ENCODE measurements around the gene SGMS2. TPM values are rescaled to one million over a fixed set of nuclear protein-coding genes. Genes with fewer than 3 reads are reported as not detected.

Gene SGMS2
- total and polyA plus RNA-seq, 4 donors, result 10.0 to 124 (median 46.4) TPM

DNA sequence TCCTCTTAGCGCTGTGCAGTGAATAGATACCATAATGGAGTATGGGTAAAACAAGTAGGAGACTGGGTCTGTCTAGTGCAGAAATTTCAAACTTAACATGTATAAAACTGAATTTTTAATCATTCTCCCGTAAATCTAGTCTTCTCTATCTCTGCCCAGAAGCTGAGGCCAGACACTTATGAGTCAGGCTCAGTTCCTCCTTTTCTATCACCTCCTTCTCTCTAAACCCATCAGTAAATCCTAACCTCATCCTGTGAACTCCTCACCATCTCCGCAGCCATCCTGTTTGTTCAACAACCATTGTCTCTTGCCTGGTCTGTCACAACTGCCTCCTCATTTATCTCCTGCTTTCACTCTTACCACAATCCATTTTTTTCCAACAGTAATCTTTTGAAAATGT, 19.8 kb upstream of the SGMS2 start:
- no peaks in the 10 kb centered on the region for H3K36me3 ChIP-seq (ENCODE audit: control insufficient read depth in 4 of 4, insufficient read depth in 4 of 4, low read length in 4 of 4)
- 65 to 81% methylated on average over 3 of the region's 3 CpGs for WGBS, 2 donors
- H3K9ac ChIP-seq (ENCODE audit: insufficient read depth in 1 of 2, low read length in 2 of 2), result no peak overlapping the region
- no peak for DNase-seq
- H3K4me3 ChIP-seq, result no peak overlapping the region
- no peaks in the 10 kb centered on the region for H3K9me3 ChIP-seq (ENCODE audit: control insufficient read depth in 4 of 4, insufficient read depth in 3 of 4, low read length in 3 of 4)
- TF ChIP-seq, protein P1, sequence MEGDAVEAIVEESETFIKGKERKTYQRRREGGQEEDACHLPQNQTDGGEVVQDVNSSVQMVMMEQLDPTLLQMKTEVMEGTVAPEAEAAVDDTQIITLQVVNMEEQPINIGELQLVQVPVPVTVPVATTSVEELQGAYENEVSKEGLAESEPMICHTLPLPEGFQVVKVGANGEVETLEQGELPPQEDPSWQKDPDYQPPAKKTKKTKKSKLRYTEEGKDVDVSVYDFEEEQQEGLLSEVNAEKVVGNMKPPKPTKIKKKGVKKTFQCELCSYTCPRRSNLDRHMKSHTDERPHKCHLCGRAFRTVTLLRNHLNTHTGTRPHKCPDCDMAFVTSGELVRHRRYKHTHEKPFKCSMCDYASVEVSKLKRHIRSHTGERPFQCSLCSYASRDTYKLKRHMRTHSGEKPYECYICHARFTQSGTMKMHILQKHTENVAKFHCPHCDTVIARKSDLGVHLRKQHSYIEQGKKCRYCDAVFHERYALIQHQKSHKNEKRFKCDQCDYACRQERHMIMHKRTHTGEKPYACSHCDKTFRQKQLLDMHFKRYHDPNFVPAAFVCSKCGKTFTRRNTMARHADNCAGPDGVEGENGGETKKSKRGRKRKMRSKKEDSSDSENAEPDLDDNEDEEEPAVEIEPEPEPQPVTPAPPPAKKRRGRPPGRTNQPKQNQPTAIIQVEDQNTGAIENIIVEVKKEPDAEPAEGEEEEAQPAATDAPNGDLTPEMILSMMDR (IDR thresholded peaks at IDR 0.05; ENCODE audit: control extremely low read depth, extremely low read depth), result no peak
- no peaks in the 10 kb centered on the region for H3K27me3 ChIP-seq (ENCODE audit: control insufficient read depth in 3 of 3, insufficient read depth in 3 of 3, low read length in 2 of 3)
- H3K27ac ChIP-seq (ENCODE audit: low read depth in 1 of 2, low read length in 1 of 2), result no peak overlapping the region
- no peak for ATAC-seq (ENCODE audit: insufficient read depth, low FRiP score)
- H3K4me1 ChIP-seq (ENCODE audit: control insufficient read depth in 5 of 5, insufficient read depth in 5 of 5, low read length in 5 of 5), result peaks cover 0 to 1% (median 0%) of the 10 kb centered on the region in 5 donors

DNA sequence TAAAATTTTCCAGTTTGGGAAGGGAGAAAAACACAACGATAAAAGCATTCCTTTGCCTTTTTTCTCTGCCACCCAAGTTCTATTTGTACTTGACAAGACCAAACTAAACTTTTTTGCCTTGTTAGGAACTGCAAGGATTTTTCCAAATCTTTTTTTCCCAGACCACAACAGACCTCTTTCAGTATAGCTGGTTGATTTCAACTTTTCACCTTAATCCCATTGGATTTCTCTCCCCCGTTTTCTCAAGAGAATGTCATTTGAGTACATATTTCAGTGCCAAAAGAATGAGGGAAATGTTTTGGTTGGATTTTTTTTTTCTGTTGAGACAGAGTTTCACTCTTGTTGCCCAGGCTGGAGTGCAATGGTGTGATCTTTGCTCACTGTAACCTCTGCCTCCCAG, 18.5 kb upstream of the SGMS2 start:
- H3K9ac ChIP-seq (ENCODE audit: insufficient read depth in 1 of 2, low read length in 2 of 2), result no peak overlapping the region
- no peak for ATAC-seq (ENCODE audit: insufficient read depth, low FRiP score)
- WGBS, 2 donors, result 73 to 89% methylated on average over 2 of the region's 2 CpGs
- no peaks in the 10 kb centered on the region for H3K27me3 ChIP-seq (ENCODE audit: control insufficient read depth in 3 of 3, insufficient read depth in 3 of 3, low read length in 2 of 3)
- DNase-seq, result no peak
- H3K27ac ChIP-seq (ENCODE audit: low read depth in 1 of 2, low read length in 1 of 2), result no peak overlapping the region
- no peaks in the 10 kb centered on the region for H3K4me1 ChIP-seq (ENCODE audit: control insufficient read depth in 5 of 5, insufficient read depth in 5 of 5, low read length in 5 of 5)
- H3K4me3 ChIP-seq, result no peak overlapping the region
- H3K9me3 ChIP-seq (ENCODE audit: control insufficient read depth in 4 of 4, insufficient read depth in 3 of 4, low read length in 3 of 4), result no peaks in the 10 kb centered on the region
- TF ChIP-seq, protein P1 (IDR thresholded peaks at IDR 0.05; ENCODE audit: control extremely low read depth, extremely low read depth), result no peak
- no peaks in the 10 kb centered on the region for H3K36me3 ChIP-seq (ENCODE audit: control insufficient read depth in 4 of 4, insufficient read depth in 4 of 4, low read length in 4 of 4)

DNA sequence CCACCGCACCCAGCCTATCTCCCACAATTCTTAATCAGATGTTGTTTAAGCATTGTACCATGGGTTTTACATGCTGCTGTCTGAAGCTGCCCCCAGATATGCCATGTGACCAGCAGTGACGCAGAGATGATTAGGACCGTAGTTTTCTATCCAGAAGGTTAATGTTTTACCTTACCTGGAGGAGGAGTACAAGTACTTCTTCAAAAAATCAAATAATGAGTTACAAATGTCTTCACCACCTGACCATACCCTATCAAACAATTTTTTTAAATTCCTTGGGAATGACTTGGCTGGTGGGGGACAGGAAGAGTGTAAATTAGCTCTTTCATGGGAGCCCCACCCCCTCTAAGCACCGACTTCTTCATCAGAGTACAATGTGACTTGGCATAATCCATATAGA, 16.2 kb upstream of the SGMS2 start:
- Histone ChIP-seq H3K4me1 (ENCODE audit: control insufficient read depth in 5 of 5, insufficient read depth in 5 of 5, low read length in 5 of 5) (no peaks in the 10 kb centered on the region), H3K36me3 (ENCODE audit: control insufficient read depth in 4 of 4, insufficient read depth in 4 of 4, low read length in 4 of 4) (no peaks in the 10 kb centered on the region), H3K4me3 (no peak overlapping the region), H3K9ac (ENCODE audit: insufficient read depth in 1 of 2, low read length in 2 of 2) (no peak overlapping the region), H3K27ac (ENCODE audit: low read depth in 1 of 2, low read length in 1 of 2) (no peak overlapping the region), H3K9me3 (ENCODE audit: control insufficient read depth in 4 of 4, insufficient read depth in 3 of 4, low read length in 3 of 4) (no peaks in the 10 kb centered on the region), H3K27me3 (ENCODE audit: control insufficient read depth in 3 of 3, insufficient read depth in 3 of 3, low read length in 2 of 3) (no peaks in the 10 kb centered on the region)
- ATAC-seq (ENCODE audit: insufficient read depth, low FRiP score), result peak; percentile 87
- TF ChIP-seq, protein P1 (IDR thresholded peaks at IDR 0.05; ENCODE audit: control extremely low read depth, extremely low read depth), result no peak
- 73 to 89% methylated on average over 4 of the region's 4 CpGs for WGBS, 2 donors
- DNase-seq, result peak in 2 of 3 donors; percentile 23 to 55

DNA sequence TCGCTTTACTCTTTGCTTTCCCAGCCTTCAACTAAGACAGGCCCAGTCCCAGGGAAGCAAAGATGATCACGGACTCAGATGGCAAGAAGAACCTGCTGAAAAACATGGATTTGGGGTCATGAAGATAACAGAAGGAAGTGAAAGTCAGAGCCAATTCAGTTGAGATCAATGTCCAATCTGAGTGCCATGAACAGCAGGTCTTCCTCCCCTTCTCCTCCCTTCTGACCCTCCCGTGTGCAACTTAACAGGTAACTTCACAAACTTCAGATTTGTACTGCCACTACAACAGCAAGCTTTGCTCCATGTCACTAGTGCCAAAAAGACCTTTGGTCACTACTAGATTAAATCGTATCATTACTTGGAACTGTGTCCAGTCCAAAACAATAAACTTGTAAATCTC, 15.5 kb upstream of the SGMS2 start:
- no peaks in the 10 kb centered on the region for H3K9me3 ChIP-seq (ENCODE audit: control insufficient read depth in 4 of 4, insufficient read depth in 3 of 4, low read length in 3 of 4)
- DNase-seq (no peak), ATAC-seq (ENCODE audit: insufficient read depth, low FRiP score) (no peak)
- no peaks in the 10 kb centered on the region for H3K27me3 ChIP-seq (ENCODE audit: control insufficient read depth in 3 of 3, insufficient read depth in 3 of 3, low read length in 2 of 3)
- TF ChIP-seq, protein P1 (IDR thresholded peaks at IDR 0.05; ENCODE audit: control extremely low read depth, extremely low read depth), result no peak
- H3K4me3 ChIP-seq, result no peak overlapping the region
- no peak overlapping the region for H3K9ac ChIP-seq (ENCODE audit: insufficient read depth in 1 of 2, low read length in 2 of 2)
- no peak overlapping the region for H3K27ac ChIP-seq (ENCODE audit: low read depth in 1 of 2, low read length in 1 of 2)
- no peaks in the 10 kb centered on the region for H3K36me3 ChIP-seq (ENCODE audit: control insufficient read depth in 4 of 4, insufficient read depth in 4 of 4, low read length in 4 of 4)
- H3K4me1 ChIP-seq (ENCODE audit: control insufficient read depth in 5 of 5, insufficient read depth in 5 of 5, low read length in 5 of 5), result no peaks in the 10 kb centered on the region
- WGBS, 2 donors, result 94 to 97% methylated on average over 4 of the region's 4 CpGs

All from lung (tissue), 12 donors.